GM12878 (cell line): Measurements from ENCODE around the gene RGS6. TPM values are rescaled to one million over a fixed set of nuclear protein-coding genes. Genes with fewer than 3 reads are reported as not detected.

ENCODE experiments used
- ATAC-seq: fragments of 200-7000 bp; cut with Tn5 transposase; 3 replicates; pipeline ENCODE4 v1.9.1; 2020; ENCODE audit warnings: mild to moderate bottlenecking, moderate library complexity
- BruUV-seq: library from RNA; stranded (reverse); fragments of 400-500 nt; replicated peaks from 2 replicates; lab custom pipeline; 2021; lab: Mats Ljungman, UMichigan
- CTCF ChIA-PET: fragments of 300-600 bp; sonication (Branson Sonifier 250); formaldehyde crosslinking; extraction: SDS; loops from one replicate; lab custom pipeline; 2021; ENCODE audit warnings: inconsistent platforms; lab: Yijun Ruan, JAX
- POLR2A ChIA-PET: fragments of 350-600 bp; formaldehyde crosslinking; extraction: SDS; loops from one replicate; lab custom pipeline; 2021; ENCODE audit warnings: inconsistent platforms; lab: Charles Lee
- RAD21 ChIA-PET: fragments of 300-600 bp; sonication (Branson Sonifier 250); formaldehyde crosslinking; loops from one replicate; lab custom pipeline; 2023; ENCODE audit warnings: antibody characterized with exemption; ENCODE audit not compliant: unreplicated experiment; lab: Charles Lee
- SMC1A ChIA-PET: fragments of 300-600 bp; sonication (Branson Sonifier 250); formaldehyde crosslinking; loops from one replicate; lab custom pipeline; 2023; ENCODE audit not compliant: unreplicated experiment, uncharacterized antibody; lab: Charles Lee
- DNase-seq: peaks from one replicate; pipeline ENCODE4 v3.0.0-alpha.2; 2011; ENCODE audit warnings: low read depth, low spot score
- FAIRE-seq: peaks from 3 replicates; lab custom pipeline; 2011; peaks lifted over from hg19 to GRCh38; lab: Jason Lieb, UNC
- H2AFZ ChIP-seq: 2 replicates; pipeline ENCODE4 v1.6.0; 2011; ENCODE audit warnings: low read depth, low read length, control low read depth; ENCODE audit not compliant: control insufficient read depth
- H3K27ac ChIP-seq: 2 replicates; pipeline ENCODE4 v1.5.1; 2011; ENCODE audit warnings: control low read depth; ENCODE audit not compliant: control insufficient read depth, insufficient read depth
- H3K27me3 ChIP-seq, 2 experiments: replicated peaks in 1 of 2; 2 replicates each; pipeline versions ENCODE4 v1.6.0 to v1.6.1; 2011; ENCODE audit warnings: low read length in 1 of 2; ENCODE audit not compliant: control insufficient read depth in 2 of 2, insufficient read depth in 2 of 2
- H3K36me3 ChIP-seq, 2 experiments: 2 replicates each; pipeline ENCODE4 v1.5.1; 2011; ENCODE audit warnings: low read length in 1 of 2; ENCODE audit not compliant: control insufficient read depth in 2 of 2, insufficient read depth in 2 of 2
- H3K4me1 ChIP-seq: 2 replicates; pipeline ENCODE4 v1.6.1; 2011; ENCODE audit warnings: mild to moderate bottlenecking, low read length, moderate library complexity, mixed read lengths; ENCODE audit not compliant: control insufficient read depth, insufficient read depth
- H3K4me2 ChIP-seq: 2 replicates; pipeline ENCODE4 v1.6.0; 2011; ENCODE audit warnings: control low read depth; ENCODE audit not compliant: control insufficient read depth, insufficient read depth
- H3K4me3 ChIP-seq: fragments of 200-600 bp; sonication (generic); 2 replicates; pipeline ENCODE4 v1.5.1; 2016
- H3K79me2 ChIP-seq: 2 replicates; pipeline ENCODE4 v1.6.0; 2011; ENCODE audit warnings: low read length; ENCODE audit not compliant: control insufficient read depth, insufficient read depth
- H3K9ac ChIP-seq: 2 replicates; pipeline ENCODE4 v1.8.0; 2011; ENCODE audit warnings: low read length, control low read depth, mixed read lengths; ENCODE audit not compliant: control insufficient read depth, insufficient read depth
- H3K9me3 ChIP-seq: replicated peaks from 3 replicates; pipeline ENCODE4 v1.5.1; 2011; ENCODE audit warnings: mild to moderate bottlenecking, low read length; ENCODE audit not compliant: control insufficient read depth, insufficient read depth
- H4K20me1 ChIP-seq: 2 replicates; pipeline ENCODE4 v1.6.0; 2011; ENCODE audit not compliant: control insufficient read depth, insufficient read depth
- ASH2L ChIP-seq: fragments of 300-600, 200-600 bp; sonication (generic); IDR thresholded peaks from 2 replicates; pipeline ENCODE4 v1.6.1; 2017; ENCODE audit warnings: low read depth, mild to moderate bottlenecking, borderline replicate concordance
- ATF7 ChIP-seq: fragments of 450-650 bp; IDR thresholded peaks from 2 replicates; pipeline ENCODE4 v1.6.1; 2016; ENCODE audit warnings: low read depth, mild to moderate bottlenecking
- BCL11A ChIP-seq: IDR thresholded peaks from 2 replicates; pipeline ENCODE4 v1.6.1; 2011; ENCODE audit warnings: low read depth, low read length
- CEBPB ChIP-seq, 2 experiments: fragments of 150-350 bp in 1 of 2; IDR thresholded peaks; 2 replicates each; pipeline ENCODE4 v1.6.1; 2012 to 2014; ENCODE audit warnings: low read depth in 2 of 2, low read length in 2 of 2, borderline replicate concordance in 1 of 2, inconsistent platforms in 1 of 2
- ETV6 ChIP-seq, 2 experiments: fragments of 450-650 bp in 1 of 2; IDR thresholded peaks in 1 of 2; conservative IDR thresholded peaks in 1 of 2; 2 replicates each; pipeline ENCODE4 v1.6.1; 2014; ENCODE audit warnings: antibody characterized with exemption in 1 of 2, borderline replicate concordance in 1 of 2, low read depth in 1 of 2, mild to moderate bottlenecking in 1 of 2, moderate library complexity in 1 of 2
- LARP7 ChIP-seq: fragments of 450-650 bp; IDR thresholded peaks from 2 replicates; pipeline ENCODE4 v1.6.1; 2017; ENCODE audit warnings: mild to moderate bottlenecking
- MEF2B ChIP-seq: fragments of 450-650 bp; IDR thresholded peaks from 2 replicates; pipeline ENCODE4 v1.6.1; 2018; ENCODE audit warnings: mild to moderate bottlenecking, moderate library complexity; ENCODE audit not compliant: partially characterized antibody, poor library complexity, severe bottlenecking
- MTA3 ChIP-seq: IDR thresholded peaks from 2 replicates; pipeline ENCODE4 v1.6.1; 2012; ENCODE audit warnings: low read length, inconsistent platforms, borderline replicate concordance
- NFIC ChIP-seq: IDR thresholded peaks from 2 replicates; pipeline ENCODE4 v1.6.1; 2012; ENCODE audit warnings: low read depth, mild to moderate bottlenecking, inconsistent platforms, low read length, moderate library complexity
- POU2F2 ChIP-seq: IDR thresholded peaks from 3 replicates; pipeline ENCODE4 v1.6.1; 2011; ENCODE audit warnings: low read depth, mild to moderate bottlenecking, low read length, borderline replicate concordance
- RELA ChIP-seq: fragments of 450-650 bp; IDR thresholded peaks from 2 replicates; pipeline ENCODE4 v1.8.0; 2014; ENCODE audit warnings: borderline replicate concordance; ENCODE audit not compliant: partially characterized antibody
- SREBF1 ChIP-seq: IDR thresholded peaks from 2 replicates; pipeline ENCODE4 v1.6.1; 2012; ENCODE audit warnings: mild to moderate bottlenecking, low read length
- ZNF24 ChIP-seq: fragments of 450-650 bp; IDR thresholded peaks from 2 replicates; pipeline ENCODE4 v1.6.1; 2017; ENCODE audit warnings: antibody characterized with exemption, mild to moderate bottlenecking
- ZNF622 ChIP-seq: fragments of 450-650 bp; IDR thresholded peaks from 2 replicates; pipeline ENCODE4 v1.6.1; 2017; ENCODE audit warnings: mild to moderate bottlenecking, inconsistent platforms
- WGBS: methylation state at CpG from one replicate; pipeline ENCODE4 v1.1.6; 2016; ENCODE audit warnings: low lambda C conversion rate; ENCODE audit not compliant: insufficient replicate concordance, insufficient coverage; ENCODE audit errors: missing lambda C conversion rate; 5-methylcytosine and 5-hydroxymethylcytosine counted together
- in situ Hi-C: fragments of 300-500 bp; cut with MboI; formaldehyde crosslinking; loops from 9 replicates; pipeline ENCODE4 v1.14.3; 2018; ENCODE audit warnings: mixed read lengths
- intact Hi-C: fragments of 100-400 bp; cut with micrococcal nuclease; formaldehyde crosslinking; loops from one replicate; pipeline ENCODE4 v1.14.2; 2022; ENCODE audit not compliant: unreplicated experiment
- polyA plus RNA-seq, 11 experiments: library from polyadenylated mRNA; depleted of rRNA in 4 of 11; unstranded in 6 of 11; stranded (reverse) in 5 of 11; fragments of >200 nt; fragmentation: Nextera tagmentation in 4 of 11; fragmentation: Illumina TruSeq in 1 of 11; extraction: Ambion mirVana in 4 of 11; extraction: Trizol in 1 of 11; gene quantifications; 1 replicate in 1 of 11; 2 replicates in 10 of 11; pipeline versions ENCODE4 v1.2.1 to v1.2.3, GENCODE V29; 2011 to 2016; ENCODE audit warnings: inconsistent platforms in 2 of 11, missing spikeins in 2 of 11, low read depth in 1 of 11
- total RNA-seq, 4 experiments: library from RNA; depleted of rRNA in 3 of 4; stranded (reverse); fragments of >200 nt in 3 of 4; fragmentation: Illumina TruSeq in 1 of 4; extraction: Trizol in 1 of 4; gene quantifications; 2 replicates each; pipeline versions ENCODE4 v1.2.1 to v1.2.3, GENCODE V29; 2013 to 2021
- TF ChIP-seq, protein P1 (sequence below): IDR thresholded peaks from 2 replicates; pipeline ENCODE4 v1.6.1; 2011; ENCODE audit warnings: low read depth, mild to moderate bottlenecking, low read length, moderate library complexity, borderline replicate concordance; ENCODE audit errors: extremely low read depth
- TF ChIP-seq, protein P2 (sequence below): fragments of 450-650 bp; IDR thresholded peaks from 2 replicates; pipeline ENCODE4 v1.6.1; 2018; ENCODE audit warnings: borderline replicate concordance, mild to moderate bottlenecking; ENCODE audit not compliant: partially characterized antibody
- TF ChIP-seq, protein P3 (sequence below): IDR thresholded peaks from 2 replicates; pipeline ENCODE4 v1.6.1; 2011; ENCODE audit warnings: mild to moderate bottlenecking, low read depth, low read length, moderate library complexity; ENCODE audit not compliant: insufficient replicate concordance
- TF ChIP-seq, protein P4 (sequence below): fragments of 450-650 bp; IDR thresholded peaks from 2 replicates; pipeline ENCODE4 v1.6.1; 2018; ENCODE audit warnings: mild to moderate bottlenecking, low read depth, moderate library complexity; ENCODE audit not compliant: partially characterized antibody

Gene RGS6
- total and polyA plus RNA-seq, 10 of the 15 experiments (the other 5 are each of a cell fraction or from before 2014, with no cell fraction given): 3.9 to 18.1 (median 12.4) TPM

DNA sequence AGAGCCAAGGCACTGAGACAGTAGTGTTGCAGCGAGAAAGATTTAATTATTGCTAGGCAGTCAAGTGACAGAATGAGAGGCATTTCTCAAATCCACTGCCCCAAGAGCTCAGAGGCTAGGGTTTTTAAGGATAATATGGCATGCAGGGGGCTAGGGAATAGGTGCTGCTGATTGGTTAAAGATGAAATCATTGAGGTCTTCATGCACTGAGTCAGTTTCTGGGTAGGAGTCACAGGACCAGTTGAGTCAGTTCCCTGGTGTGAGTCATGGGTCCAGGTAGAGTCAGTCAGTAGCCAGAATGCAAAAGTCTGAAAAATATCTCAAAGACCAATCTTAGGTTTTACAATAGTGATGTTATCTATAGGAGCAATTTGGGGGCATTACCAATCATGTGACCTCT is 323.8 kb downstream of the RGS6 start:
- no peak overlapping the region for H3K9ac ChIP-seq
- no peaks in the 10 kb centered on the region; the same call in 2 of the 3 replicates for H3K9me3 ChIP-seq
- H2AFZ ChIP-seq: no peak overlapping the region
- no peaks in the 10 kb centered on the region for H3K27me3 ChIP-seq
- no peak for DNase-seq
- in situ Hi-C loops (no loop called here), intact Hi-C loops (no loop called here)
- ChIA-PET POLR2A (no interaction called here), RAD21 (no interaction called here), SMC1A (interaction anchor here (1.0 kb wide), 1 partner anchor 11 kb away, joined by 3 read pairs; no protein-coding TSS in a partner anchor), CTCF (interaction anchor here (0.6 kb wide), 1 partner anchor 66 kb away, joined by 3 read pairs; no protein-coding TSS in a partner anchor)
- H3K36me3 ChIP-seq: no peaks in the 10 kb centered on the region
- H3K27ac ChIP-seq: no peak overlapping the region
- H4K20me1 ChIP-seq: no peaks in the 10 kb centered on the region
- H3K4me1 ChIP-seq: no peaks in the 10 kb centered on the region
- WGBS: 0% methylated on average over 1 of the region's 1 CpG
- no peak for ATAC-seq
- H3K4me3 ChIP-seq: no peak overlapping the region
- no TSS peak for BruUV-seq
- no peaks in the 10 kb centered on the region for H3K79me2 ChIP-seq
- no peak for FAIRE-seq
- no peak overlapping the region for H3K4me2 ChIP-seq
- TF ChIP-seq ZNF24: no peak
- no peak for TF ChIP-seq LARP7
- TF ChIP-seq ZNF622: no peak
- no peak for TF ChIP-seq SREBF1
- TF ChIP-seq, protein P1, sequence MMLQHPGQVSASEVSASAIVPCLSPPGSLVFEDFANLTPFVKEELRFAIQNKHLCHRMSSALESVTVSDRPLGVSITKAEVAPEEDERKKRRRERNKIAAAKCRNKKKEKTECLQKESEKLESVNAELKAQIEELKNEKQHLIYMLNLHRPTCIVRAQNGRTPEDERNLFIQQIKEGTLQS: no peak
- no peak for TF ChIP-seq RELA
- TF ChIP-seq CEBPB (IDR thresholded peaks at IDR 0.05; ENCODE audit: borderline replicate concordance in 1 of 2, low read depth in 2 of 2, low read length in 2 of 2): no peak
- TF ChIP-seq, protein P2, sequence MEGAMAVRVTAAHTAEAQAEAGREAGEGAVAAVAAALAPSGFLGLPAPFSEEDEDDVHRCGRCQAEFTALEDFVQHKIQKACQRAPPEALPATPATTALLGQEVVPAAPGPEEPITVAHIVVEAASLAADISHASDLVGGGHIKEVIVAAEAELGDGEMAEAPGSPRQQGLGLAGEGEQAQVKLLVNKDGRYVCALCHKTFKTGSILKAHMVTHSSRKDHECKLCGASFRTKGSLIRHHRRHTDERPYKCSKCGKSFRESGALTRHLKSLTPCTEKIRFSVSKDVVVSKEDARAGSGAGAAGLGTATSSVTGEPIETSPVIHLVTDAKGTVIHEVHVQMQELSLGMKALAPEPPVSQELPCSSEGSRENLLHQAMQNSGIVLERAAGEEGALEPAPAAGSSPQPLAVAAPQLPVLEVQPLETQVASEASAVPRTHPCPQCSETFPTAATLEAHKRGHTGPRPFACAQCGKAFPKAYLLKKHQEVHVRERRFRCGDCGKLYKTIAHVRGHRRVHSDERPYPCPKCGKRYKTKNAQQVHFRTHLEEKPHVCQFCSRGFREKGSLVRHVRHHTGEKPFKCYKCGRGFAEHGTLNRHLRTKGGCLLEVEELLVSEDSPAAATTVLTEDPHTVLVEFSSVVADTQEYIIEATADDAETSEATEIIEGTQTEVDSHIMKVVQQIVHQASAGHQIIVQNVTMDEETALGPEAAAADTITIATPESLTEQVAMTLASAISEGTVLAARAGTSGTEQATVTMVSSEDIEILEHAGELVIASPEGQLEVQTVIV: no peak
- TF ChIP-seq BCL11A: no peak
- TF ChIP-seq ATF7: no peak
- TF ChIP-seq, protein P3, sequence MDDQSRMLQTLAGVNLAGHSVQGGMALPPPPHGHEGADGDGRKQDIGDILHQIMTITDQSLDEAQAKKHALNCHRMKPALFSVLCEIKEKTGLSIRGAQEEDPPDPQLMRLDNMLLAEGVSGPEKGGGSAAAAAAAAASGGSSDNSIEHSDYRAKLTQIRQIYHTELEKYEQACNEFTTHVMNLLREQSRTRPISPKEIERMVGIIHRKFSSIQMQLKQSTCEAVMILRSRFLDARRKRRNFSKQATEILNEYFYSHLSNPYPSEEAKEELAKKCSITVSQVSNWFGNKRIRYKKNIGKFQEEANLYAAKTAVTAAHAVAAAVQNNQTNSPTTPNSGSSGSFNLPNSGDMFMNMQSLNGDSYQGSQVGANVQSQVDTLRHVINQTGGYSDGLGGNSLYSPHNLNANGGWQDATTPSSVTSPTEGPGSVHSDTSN: no peak
- no peak for TF ChIP-seq ETV6 (conservative IDR thresholded peaks at IDR 0.05 in 1 of 2, IDR thresholded peaks at IDR 0.05 in 1 of 2; ENCODE audit: borderline replicate concordance in 1 of 2, low read depth in 1 of 2)
- TF ChIP-seq NFIC: no peak
- no peak for TF ChIP-seq POU2F2
- TF ChIP-seq MTA3: no peak
- TF ChIP-seq MEF2B: no peak
- TF ChIP-seq, protein P4, sequence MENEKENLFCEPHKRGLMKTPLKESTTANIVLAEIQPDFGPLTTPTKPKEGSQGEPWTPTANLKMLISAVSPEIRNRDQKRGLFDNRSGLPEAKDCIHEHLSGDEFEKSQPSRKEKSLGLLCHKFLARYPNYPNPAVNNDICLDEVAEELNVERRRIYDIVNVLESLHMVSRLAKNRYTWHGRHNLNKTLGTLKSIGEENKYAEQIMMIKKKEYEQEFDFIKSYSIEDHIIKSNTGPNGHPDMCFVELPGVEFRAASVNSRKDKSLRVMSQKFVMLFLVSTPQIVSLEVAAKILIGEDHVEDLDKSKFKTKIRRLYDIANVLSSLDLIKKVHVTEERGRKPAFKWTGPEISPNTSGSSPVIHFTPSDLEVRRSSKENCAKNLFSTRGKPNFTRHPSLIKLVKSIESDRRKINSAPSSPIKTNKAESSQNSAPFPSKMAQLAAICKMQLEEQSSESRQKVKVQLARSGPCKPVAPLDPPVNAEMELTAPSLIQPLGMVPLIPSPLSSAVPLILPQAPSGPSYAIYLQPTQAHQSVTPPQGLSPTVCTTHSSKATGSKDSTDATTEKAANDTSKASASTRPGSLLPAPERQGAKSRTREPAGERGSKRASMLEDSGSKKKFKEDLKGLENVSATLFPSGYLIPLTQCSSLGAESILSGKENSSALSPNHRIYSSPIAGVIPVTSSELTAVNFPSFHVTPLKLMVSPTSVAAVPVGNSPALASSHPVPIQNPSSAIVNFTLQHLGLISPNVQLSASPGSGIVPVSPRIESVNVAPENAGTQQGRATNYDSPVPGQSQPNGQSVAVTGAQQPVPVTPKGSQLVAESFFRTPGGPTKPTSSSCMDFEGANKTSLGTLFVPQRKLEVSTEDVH: no peak
- no peak for TF ChIP-seq ASH2L
